ENCODE results near the gene GALNT14. TPM values are rescaled to one million over a fixed set of nuclear protein-coding genes. Genes with fewer than 3 reads are reported as not detected.
"Not testable (repeated sequence)": the region's sequence is repeated elsewhere in the genome, so short reads cannot be mapped to it uniquely, and the experiment has no call there.

GALNT14 gene
- total RNA-seq, 2 donors from 2014 or later, result 0.52 TPM; not detected in 1

GRCh38 chr2:30914456-30914855, 223.8 kb downstream of the GALNT14 start:
- no peaks in the 10 kb centered on the region for H3K36me3 Mint-ChIP-seq (ENCODE audit: low read depth)
- ATAC-seq (replicated peaks), result no peak

DNA sequence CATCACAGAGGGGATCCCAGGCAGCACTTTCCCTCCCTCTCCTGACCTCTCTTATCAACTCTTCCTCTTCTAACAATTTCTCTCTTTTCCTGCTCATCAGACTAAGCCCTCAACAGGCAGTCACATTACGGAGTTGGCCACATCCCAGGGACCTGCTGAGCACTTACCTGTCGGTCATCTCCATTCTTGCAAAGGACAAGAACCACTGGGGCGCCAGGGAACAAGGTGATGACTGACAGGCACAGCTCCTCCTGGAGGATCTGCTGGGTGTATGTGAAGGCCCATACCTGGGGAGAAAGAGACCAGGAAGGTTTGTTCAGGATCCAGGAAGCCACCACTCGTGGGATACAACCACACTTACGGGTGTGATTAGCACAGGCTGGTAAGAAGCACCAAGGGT, 226.2 kb downstream of the GALNT14 start:
- Mint-ChIP-seq H3K4me3 (no peak overlapping the region), H3K36me3 (ENCODE audit: low read depth) (no peaks in the 10 kb centered on the region), H3K4me1 (no peaks in the 10 kb centered on the region), H3K27ac (no peak overlapping the region), H3K9me3 (no peaks in the 10 kb centered on the region), H3K27me3 (no peaks in the 10 kb centered on the region)
- no peak for ATAC-seq (replicated peaks)

More at GRCh38 chr2:30914456-30914855, 223.8 kb downstream of the GALNT14 start:
- Mint-ChIP-seq H3K4me1 (no peaks in the 10 kb centered on the region), H3K27me3 (no peaks in the 10 kb centered on the region), H3K4me3 (no peak overlapping the region), H3K27ac (no peak overlapping the region), H3K9me3 (no peaks in the 10 kb centered on the region)

- Mint-ChIP-seq H3K4me1 (no peaks in the 10 kb centered on the region), H3K27me3 (no peaks in the 10 kb centered on the region), H3K9me3 (no peaks in the 10 kb centered on the region), H3K27ac (no peak overlapping the region), H3K4me3 (no peak overlapping the region), H3K36me3 (ENCODE audit: low read depth) (no peaks in the 10 kb centered on the region)
- ATAC-seq (replicated peaks), result no peak
Observed at GRCh38 chr2:30911327-30911726, 226.9 kb downstream of the GALNT14 start.

GRCh38 chr2:30910686-30911085, 227.6 kb downstream of the GALNT14 start:
- H3K36me3 Mint-ChIP-seq (ENCODE audit: low read depth), result no peaks in the 10 kb centered on the region
- H3K4me3 Mint-ChIP-seq, result no peak overlapping the region
- no peak overlapping the region for H3K27ac Mint-ChIP-seq
- H3K4me1 Mint-ChIP-seq, result no peaks in the 10 kb centered on the region
- no peaks in the 10 kb centered on the region for H3K9me3 Mint-ChIP-seq
- no peaks in the 10 kb centered on the region for H3K27me3 Mint-ChIP-seq
- no peak for ATAC-seq (replicated peaks)

GRCh38 chr2:30904437-30904836, 233.8 kb downstream of the GALNT14 start:
- H3K27me3 Mint-ChIP-seq; H3K36me3 Mint-ChIP-seq (ENCODE audit: low read depth); H3K4me3 Mint-ChIP-seq; H3K9me3 Mint-ChIP-seq; H3K4me1 Mint-ChIP-seq; ATAC-seq (replicated peaks); H3K27ac Mint-ChIP-seq: not testable (repeated sequence)

DNA sequence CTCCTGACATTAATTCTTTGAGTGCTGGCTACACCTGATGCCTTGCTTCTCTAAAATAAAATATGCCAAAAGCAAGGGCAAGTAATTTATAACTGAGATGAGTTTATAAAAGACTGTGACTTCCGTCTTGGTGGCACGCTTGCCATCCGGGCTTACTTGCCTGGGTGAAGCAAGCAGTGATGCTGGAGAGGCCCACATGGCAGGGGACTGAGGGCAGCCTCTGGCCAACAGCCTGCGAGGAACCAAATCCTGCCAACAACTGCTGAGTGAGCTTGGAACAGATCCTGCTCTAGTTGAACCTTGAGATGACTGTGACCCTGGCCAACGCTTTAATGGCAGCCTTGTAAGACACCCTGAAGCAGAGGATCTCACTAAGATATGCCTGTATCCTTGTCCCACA, 234.9 kb downstream of the GALNT14 start:
- H3K36me3 Mint-ChIP-seq (ENCODE audit: low read depth), result no peaks in the 10 kb centered on the region
- no peaks in the 10 kb centered on the region for H3K9me3 Mint-ChIP-seq
- no peak overlapping the region for H3K27ac Mint-ChIP-seq
- ATAC-seq (replicated peaks), result no peak
- H3K27me3 Mint-ChIP-seq, result peaks cover 7% of the 10 kb centered on the region
- no peaks in the 10 kb centered on the region for H3K4me1 Mint-ChIP-seq
- H3K4me3 Mint-ChIP-seq, result no peak overlapping the region

- Mint-ChIP-seq H3K9me3 (peaks cover 3% of the 10 kb centered on the region), H3K4me1 (no peaks in the 10 kb centered on the region), H3K27ac (no peak overlapping the region), H3K36me3 (ENCODE audit: low read depth) (no peaks in the 10 kb centered on the region), H3K27me3 (peaks cover 18% of the 10 kb centered on the region), H3K4me3 (no peak overlapping the region)
- ATAC-seq (replicated peaks), result no peak
Observed at GRCh38 chr2:30900381-30900780, 237.9 kb downstream of the GALNT14 start.

- Mint-ChIP-seq H3K4me3 (no peak overlapping the region), H3K27ac (no peak overlapping the region), H3K36me3 (ENCODE audit: low read depth) (no peaks in the 10 kb centered on the region), H3K4me1 (no peaks in the 10 kb centered on the region), H3K27me3 (peaks cover 20% of the 10 kb centered on the region), H3K9me3 (peaks cover 3% of the 10 kb centered on the region)
- ATAC-seq (replicated peaks), result no peak
Observed at GRCh38 chr2:30899516-30900054, 238.7 kb downstream of the GALNT14 start.

- no peak overlapping the region for H3K4me3 Mint-ChIP-seq
- H3K36me3 Mint-ChIP-seq (ENCODE audit: low read depth), result no peaks in the 10 kb centered on the region
- H3K9me3 Mint-ChIP-seq, result peaks cover 3% of the 10 kb centered on the region
- H3K27ac Mint-ChIP-seq, result no peak overlapping the region
- no peak for ATAC-seq (replicated peaks)
- peaks cover 27% of the 10 kb centered on the region for H3K27me3 Mint-ChIP-seq
- H3K4me1 Mint-ChIP-seq, result no peaks in the 10 kb centered on the region
Observed at GRCh38 chr2:30897539-30897938, 240.7 kb downstream of the GALNT14 start.

DNA sequence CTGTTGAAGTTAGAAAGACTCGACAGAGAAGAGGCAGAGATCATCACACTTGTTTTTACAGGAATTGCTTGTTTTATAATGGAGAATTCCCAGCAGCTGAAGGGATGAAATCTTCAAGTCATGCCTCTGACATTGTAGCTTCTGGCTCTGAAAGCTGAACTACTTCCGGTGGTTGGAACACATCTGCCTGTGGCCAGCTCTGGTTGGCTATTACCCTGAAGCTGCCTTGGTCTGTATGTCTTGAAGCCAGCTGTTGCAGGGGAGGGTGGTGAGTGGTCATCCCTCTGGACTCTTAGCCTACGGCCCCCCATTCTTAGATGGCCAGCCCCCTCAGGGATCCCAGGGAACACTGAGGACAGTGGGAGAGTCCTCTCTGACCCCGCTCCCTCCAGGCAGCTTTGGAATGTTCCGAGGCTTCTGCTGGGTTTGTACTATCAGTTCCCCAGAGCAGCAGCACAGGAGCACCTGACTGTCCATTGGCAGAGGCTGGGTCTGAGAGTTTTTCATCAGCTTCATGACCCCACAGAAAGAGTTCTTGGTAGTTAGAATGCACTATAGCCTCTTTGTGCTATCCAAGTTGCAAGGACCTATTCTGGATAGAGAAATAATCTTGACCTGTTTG, 243.6 kb downstream of the GALNT14 start:
- Mint-ChIP-seq H3K4me1 (no peaks in the 10 kb centered on the region), H3K27ac (no peak overlapping the region), H3K27me3 (peaks cover 37% of the 10 kb centered on the region), H3K9me3 (peaks cover 3% of the 10 kb centered on the region), H3K4me3 (no peak overlapping the region), H3K36me3 (ENCODE audit: low read depth) (no peaks in the 10 kb centered on the region)
- no peak for ATAC-seq (replicated peaks)

DNA sequence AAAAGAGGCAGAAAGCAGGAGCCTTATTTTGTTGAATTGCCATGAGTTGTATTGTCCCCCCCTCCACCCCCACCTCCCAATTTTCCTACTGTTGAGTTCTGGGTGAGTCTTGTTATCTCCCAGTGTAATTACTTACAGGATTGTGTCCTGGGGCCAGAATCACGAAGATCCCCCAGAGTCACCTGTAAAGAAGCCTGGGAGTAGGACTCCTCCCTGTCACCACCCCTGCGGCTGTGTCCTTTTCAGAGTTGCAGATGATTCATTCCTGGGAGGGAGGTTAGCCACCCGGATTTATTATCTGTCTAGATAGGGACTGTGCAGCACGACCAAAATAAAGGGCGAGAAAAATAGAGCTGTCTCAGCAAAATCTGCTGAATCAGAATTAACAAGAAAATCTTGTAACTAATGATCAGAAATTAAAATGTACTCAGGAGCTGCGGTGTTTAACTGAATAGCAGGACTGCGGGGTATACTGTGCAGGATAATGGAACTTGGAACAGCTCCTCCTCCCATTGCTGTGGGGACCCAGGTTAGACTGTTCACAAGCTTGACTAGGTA, 249.3 kb downstream of the GALNT14 start:
- no peak for ATAC-seq (replicated peaks)
- H3K27ac Mint-ChIP-seq, result no peak overlapping the region
- no peaks in the 10 kb centered on the region for H3K4me1 Mint-ChIP-seq
- H3K36me3 Mint-ChIP-seq (ENCODE audit: low read depth), result no peaks in the 10 kb centered on the region
- no peaks in the 10 kb centered on the region for H3K9me3 Mint-ChIP-seq
- H3K27me3 Mint-ChIP-seq, result peaks cover 26% of the 10 kb centered on the region
- H3K4me3 Mint-ChIP-seq, result no peak overlapping the region

DNA sequence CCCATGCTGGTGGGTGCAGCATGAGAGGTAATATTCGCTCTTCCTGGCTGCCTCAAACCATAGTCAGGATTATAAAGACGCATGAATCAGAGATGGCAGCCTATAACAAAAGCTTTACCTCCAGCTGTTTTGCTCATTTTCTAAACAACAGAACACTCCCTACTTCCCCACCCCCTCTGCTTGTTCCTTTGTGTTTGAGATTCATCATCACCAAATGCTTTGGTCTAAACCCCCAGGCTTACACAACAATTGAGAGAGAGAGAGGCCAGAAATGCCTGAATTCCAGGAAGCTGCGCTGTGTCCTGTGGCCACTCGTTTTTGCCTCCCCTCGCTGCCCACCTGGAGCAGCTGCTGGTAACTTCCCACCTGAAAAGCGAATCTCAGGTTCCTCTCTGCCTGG, 252.2 kb downstream of the GALNT14 start:
- no peak overlapping the region for H3K27ac Mint-ChIP-seq

DNA sequence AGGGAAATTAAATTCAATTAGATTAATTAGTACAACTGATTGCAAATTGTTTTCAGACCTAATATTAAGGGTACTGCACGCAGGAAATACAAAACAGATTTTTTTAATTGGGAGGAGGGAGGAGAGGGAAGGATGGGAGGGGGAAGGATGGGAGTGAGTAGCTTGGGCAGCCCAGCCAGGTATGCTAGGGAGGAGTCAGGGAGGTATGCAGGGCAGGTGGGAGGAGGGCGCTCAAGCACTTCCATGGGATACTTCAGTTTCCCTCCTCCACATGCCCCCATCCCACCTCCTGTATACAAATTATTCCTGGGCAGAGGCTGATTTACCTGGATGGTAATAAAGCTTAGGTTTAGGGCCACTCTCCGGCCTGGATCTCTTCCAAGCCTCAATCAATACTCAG, 254.4 kb downstream of the GALNT14 start:
- H3K4me3 Mint-ChIP-seq, result no peak overlapping the region
- no peaks in the 10 kb centered on the region for H3K4me1 Mint-ChIP-seq
- H3K36me3 Mint-ChIP-seq (ENCODE audit: low read depth), result no peaks in the 10 kb centered on the region
- no peak overlapping the region for H3K27ac Mint-ChIP-seq
- peaks cover 16% of the 10 kb centered on the region for H3K27me3 Mint-ChIP-seq
- ATAC-seq (replicated peaks), result no peak
- no peaks in the 10 kb centered on the region for H3K9me3 Mint-ChIP-seq

More for the DNA sequence above, 252.2 kb downstream of the GALNT14 start:
- Mint-ChIP-seq H3K4me3 (no peak overlapping the region), H3K27me3 (peaks cover 19% of the 10 kb centered on the region), H3K4me1 (no peaks in the 10 kb centered on the region), H3K36me3 (ENCODE audit: low read depth) (no peaks in the 10 kb centered on the region), H3K9me3 (no peaks in the 10 kb centered on the region)
- ATAC-seq (replicated peaks), result no peak

GRCh38 chr2:30883184-30883583, 255.1 kb downstream of the GALNT14 start:
- no peaks in the 10 kb centered on the region for H3K4me1 Mint-ChIP-seq
- ATAC-seq (replicated peaks), result no peak
- no peaks in the 10 kb centered on the region for H3K36me3 Mint-ChIP-seq (ENCODE audit: low read depth)
- H3K4me3 Mint-ChIP-seq, result no peak overlapping the region
- no peaks in the 10 kb centered on the region for H3K9me3 Mint-ChIP-seq
- no peak overlapping the region for H3K27ac Mint-ChIP-seq
- peaks cover 23% of the 10 kb centered on the region for H3K27me3 Mint-ChIP-seq

DNA sequence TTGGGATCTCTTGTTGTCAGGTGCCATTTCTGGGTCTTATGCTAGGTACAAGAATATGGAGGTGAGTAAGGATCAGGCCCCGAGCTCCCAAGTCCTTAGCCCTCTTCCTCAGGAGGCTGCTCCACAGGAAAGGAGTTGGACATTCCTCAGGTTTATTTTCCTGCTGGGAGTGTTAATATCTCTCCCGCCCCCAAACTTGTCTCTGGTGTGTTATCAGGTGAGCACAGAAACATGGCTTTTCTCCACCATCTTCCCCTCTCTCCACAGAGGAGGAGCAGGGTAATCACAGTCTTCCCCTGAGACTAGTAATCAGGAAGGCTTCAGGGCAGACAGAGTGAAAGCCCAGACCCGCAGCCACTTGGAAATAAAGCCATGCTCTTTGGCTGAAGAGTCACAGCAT, 257.7 kb downstream of the GALNT14 start:
- Mint-ChIP-seq H3K27me3 (peaks cover 34% of the 10 kb centered on the region), H3K36me3 (ENCODE audit: low read depth) (no peaks in the 10 kb centered on the region), H3K9me3 (no peaks in the 10 kb centered on the region), H3K4me3 (no peak overlapping the region), H3K27ac (no peak overlapping the region), H3K4me1 (no peaks in the 10 kb centered on the region)
- no peak for ATAC-seq (replicated peaks)
